Measurements from ENCODE around the gene DCAF5.

DCAF5 gene

DNA sequence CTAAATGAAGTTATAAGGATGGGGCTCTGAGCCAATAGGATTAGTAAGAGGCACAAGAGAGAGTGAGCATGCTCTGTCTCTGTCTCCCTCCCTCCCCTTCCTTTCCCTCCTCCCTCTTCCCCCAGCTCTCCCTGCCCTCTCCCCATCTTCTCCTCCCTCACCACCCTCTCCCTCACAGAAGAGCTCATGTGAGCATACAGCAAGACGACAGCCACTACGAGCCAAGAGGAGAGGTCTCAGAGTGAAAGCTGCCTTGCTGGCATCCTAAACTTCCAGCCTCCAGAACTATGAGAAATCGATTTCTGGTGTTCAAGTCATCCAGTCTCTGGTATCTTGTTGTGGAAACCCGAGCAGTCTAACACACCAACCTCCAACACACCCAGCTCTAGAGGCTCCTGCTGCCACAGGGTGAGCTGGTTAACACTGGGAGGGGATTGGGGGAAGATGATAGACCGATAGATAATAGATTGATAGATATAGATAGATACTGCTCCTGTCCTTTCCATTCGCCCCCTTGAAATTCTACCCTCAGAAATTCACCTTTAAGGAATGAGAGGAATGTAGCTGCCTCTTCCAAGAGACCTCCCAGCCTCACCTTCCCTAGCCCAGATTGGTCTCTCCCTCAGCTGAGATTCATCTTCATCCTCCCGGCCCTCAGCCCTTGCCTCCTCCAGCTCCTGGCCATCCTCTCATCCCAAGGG is 148.0 kb downstream of the DCAF5 start:
- DNase-seq = no peak

DNA sequence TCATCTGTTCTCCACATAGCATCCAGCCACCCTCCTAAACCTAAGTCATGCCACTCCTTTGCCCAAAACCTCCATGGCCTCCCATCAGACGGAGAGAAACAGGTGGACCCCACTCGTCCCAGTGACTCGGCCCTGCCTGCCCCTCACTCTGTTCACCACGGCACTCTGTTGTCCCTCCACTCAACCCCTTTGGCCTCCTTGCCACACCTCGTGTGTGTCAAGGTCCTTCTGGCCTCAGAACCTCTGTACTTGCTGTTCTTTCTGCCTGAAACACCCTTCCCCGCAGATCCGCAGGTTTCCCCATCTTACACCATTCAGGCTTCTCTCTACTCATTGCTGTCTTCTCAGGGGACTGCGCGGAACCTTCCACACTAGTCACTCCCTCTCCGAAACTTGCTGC is 149.3 kb downstream of the DCAF5 start:
- no peak for DNase-seq

DNA sequence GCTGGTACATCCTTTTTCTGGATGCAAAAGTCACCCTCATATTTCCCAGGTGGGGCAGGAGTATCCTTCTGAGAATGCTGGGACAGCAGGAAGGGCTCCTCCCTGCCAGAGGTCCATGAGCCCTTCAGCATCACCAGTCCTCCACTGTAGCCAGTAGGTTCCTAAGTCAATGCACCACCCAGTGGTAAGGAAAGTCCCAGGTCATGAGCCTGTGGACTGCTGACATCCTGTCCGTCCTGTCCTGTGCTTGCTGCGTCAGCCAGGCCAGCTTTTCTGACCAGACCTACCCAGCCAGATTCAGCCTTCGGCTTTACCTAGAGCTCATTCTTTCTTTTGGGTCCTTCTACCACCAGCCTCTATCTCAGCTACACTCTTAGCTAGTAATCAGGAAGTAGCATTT is 150.8 kb downstream of the DCAF5 start:
- DNase-seq = peak; percentile 44

- no peak for DNase-seq
Measured at GRCh38 chr14:69001375-69001774, 151.5 kb downstream of the DCAF5 start.

All from CD4-positive, alpha-beta T cell treated with Interleukin-6 for 4 hours (primary cell).